Endodermal cell (in vitro differentiated cells): ENCODE data around the gene RGS6. TPM values are rescaled to one million over a fixed set of nuclear protein-coding genes. Genes with fewer than 3 reads are reported as not detected.

ENCODE experiments used
- DNase-seq: peaks from one replicate; pipeline ENCODE4 v3.0.0-alpha.2; 2017
- H3K27ac ChIP-seq: 2 replicates; pipeline ENCODE4 v1.5.1; 2013; ENCODE audit warnings: mild to moderate bottlenecking, low read depth, low read length, moderate library complexity
- H3K27me3 ChIP-seq: 2 replicates; pipeline ENCODE4 v1.6.1; 2013; ENCODE audit warnings: mild to moderate bottlenecking, low read length, moderate library complexity; ENCODE audit not compliant: insufficient read depth, control insufficient read depth, poor library complexity, severe bottlenecking
- H3K36me3 ChIP-seq: 2 replicates; pipeline ENCODE4 v1.7.0; 2013; ENCODE audit warnings: mild to moderate bottlenecking, low read length, moderate library complexity; ENCODE audit not compliant: control insufficient read depth, insufficient read depth
- H3K4me1 ChIP-seq: one replicate; pipeline ENCODE4 v1.7.0; 2013; ENCODE audit warnings: low read length; ENCODE audit not compliant: control insufficient read depth, insufficient read depth
- H3K4me3 ChIP-seq: 2 replicates; pipeline ENCODE4 v1.5.1; 2013; ENCODE audit warnings: mild to moderate bottlenecking, low read length, moderate library complexity
- H3K9ac ChIP-seq: 2 replicates; pipeline ENCODE4 v1.6.1; 2013; ENCODE audit warnings: mild to moderate bottlenecking, low read length, moderate library complexity; ENCODE audit not compliant: poor library complexity, severe bottlenecking; ENCODE audit errors: extremely low read depth
- H3K9me3 ChIP-seq: 2 replicates; pipeline ENCODE4 v1.6.1; 2013; ENCODE audit warnings: mild to moderate bottlenecking, low read length, moderate library complexity; ENCODE audit not compliant: control insufficient read depth
- H3K27ac Mint-ChIP-seq: 2 replicates; pipeline ENCODE4 v1.8.0; 2020; ENCODE audit warnings: mixed read lengths
- H3K27me3 Mint-ChIP-seq: 2 replicates; pipeline ENCODE4 v1.8.0; 2021; ENCODE audit warnings: mild to moderate bottlenecking, mixed read lengths; ENCODE audit not compliant: insufficient read depth
- H3K36me3 Mint-ChIP-seq: 2 replicates; pipeline ENCODE4 v1.8.0; 2020; ENCODE audit warnings: low read depth, mixed read lengths
- H3K4me1 Mint-ChIP-seq: 2 replicates; pipeline ENCODE4 v1.8.0; 2020; ENCODE audit warnings: mixed read lengths
- H3K4me3 Mint-ChIP-seq: 2 replicates; pipeline ENCODE4 v1.8.0; 2020; ENCODE audit warnings: mild to moderate bottlenecking, moderate library complexity, mixed read lengths
- H3K9me3 Mint-ChIP-seq: 2 replicates; pipeline ENCODE4 v1.8.0; 2020; ENCODE audit warnings: mild to moderate bottlenecking, mixed read lengths
- WGBS, 2 experiments: methylation state at CpG; one replicate each; pipeline versions ENCODE4 v1.1.5 to v1.1.7; 2013; ENCODE audit warnings: missing lambda C conversion rate in 2 of 2, mixed read lengths in 1 of 2; ENCODE audit not compliant: insufficient coverage in 1 of 2, insufficient read length in 1 of 2; 5-methylcytosine and 5-hydroxymethylcytosine counted together
- total RNA-seq, 2 donors: library from RNA; stranded (reverse); fragmentation: NEBNext Ultra II Directional in 1 of 2; extraction: Animal tissue kit (Norgen Biotek cat#: 25700) in 1 of 2; gene quantifications; 2 replicates in 1 of 2; 3 replicates in 1 of 2; pipeline ENCODE4 v1.2.1, GENCODE V29; 2021
- TF ChIP-seq, protein P1 (sequence below): fragments of 200-600 bp; sonication (generic); conservative IDR thresholded peaks from 2 replicates; pipeline ENCODE4 v1.5.0; 2021; ENCODE audit warnings: antibody characterized with exemption, mild to moderate bottlenecking

The RGS6 gene
- total RNA-seq, 2 donors from 2014 or later = 10.1 to 16.3 TPM

- WGBS, 2 experiments = 91 to 95% methylated on average over 5 to 8 of the region's 8 CpGs
Measured at GRCh38 chr14:72541546-72541945, 609.3 kb downstream of the RGS6 start.

DNA sequence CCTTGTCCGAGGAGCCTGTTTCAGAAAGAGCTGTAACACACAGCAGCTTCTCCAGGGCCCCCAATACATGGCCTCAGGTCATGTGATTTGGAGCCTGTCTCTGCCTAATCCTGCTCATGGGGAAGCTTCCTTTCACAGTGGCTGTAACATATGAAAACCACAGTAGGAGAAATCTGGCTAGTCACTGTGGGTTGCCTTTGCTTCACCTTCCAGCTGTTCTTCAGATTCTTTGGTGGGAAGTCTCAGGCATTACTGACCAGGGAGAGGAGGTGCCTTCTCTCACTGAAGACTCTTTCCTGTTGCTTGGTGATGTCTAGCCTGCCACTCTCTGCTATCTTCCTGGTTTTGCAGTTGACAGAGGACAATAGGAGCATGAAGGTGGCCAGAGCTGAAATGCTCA, 611.1 kb downstream of the RGS6 start:
- H3K27ac Mint-ChIP-seq = no peak overlapping the region
- Histone ChIP-seq H3K36me3 (no peaks in the 10 kb centered on the region), H3K4me3 (no peak overlapping the region), H3K9me3 (no peaks in the 10 kb centered on the region), H3K27ac (no peak overlapping the region), H3K4me1 (no peaks in the 10 kb centered on the region), H3K9ac (no peak overlapping the region), H3K27me3 (no peaks in the 10 kb centered on the region)
- DNase-seq = peak; percentile 10
- peaks cover 7% of the 10 kb centered on the region for H3K4me1 Mint-ChIP-seq
- TF ChIP-seq, protein P1, sequence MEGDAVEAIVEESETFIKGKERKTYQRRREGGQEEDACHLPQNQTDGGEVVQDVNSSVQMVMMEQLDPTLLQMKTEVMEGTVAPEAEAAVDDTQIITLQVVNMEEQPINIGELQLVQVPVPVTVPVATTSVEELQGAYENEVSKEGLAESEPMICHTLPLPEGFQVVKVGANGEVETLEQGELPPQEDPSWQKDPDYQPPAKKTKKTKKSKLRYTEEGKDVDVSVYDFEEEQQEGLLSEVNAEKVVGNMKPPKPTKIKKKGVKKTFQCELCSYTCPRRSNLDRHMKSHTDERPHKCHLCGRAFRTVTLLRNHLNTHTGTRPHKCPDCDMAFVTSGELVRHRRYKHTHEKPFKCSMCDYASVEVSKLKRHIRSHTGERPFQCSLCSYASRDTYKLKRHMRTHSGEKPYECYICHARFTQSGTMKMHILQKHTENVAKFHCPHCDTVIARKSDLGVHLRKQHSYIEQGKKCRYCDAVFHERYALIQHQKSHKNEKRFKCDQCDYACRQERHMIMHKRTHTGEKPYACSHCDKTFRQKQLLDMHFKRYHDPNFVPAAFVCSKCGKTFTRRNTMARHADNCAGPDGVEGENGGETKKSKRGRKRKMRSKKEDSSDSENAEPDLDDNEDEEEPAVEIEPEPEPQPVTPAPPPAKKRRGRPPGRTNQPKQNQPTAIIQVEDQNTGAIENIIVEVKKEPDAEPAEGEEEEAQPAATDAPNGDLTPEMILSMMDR = no peak
- WGBS, 2 experiments = 86 to 95% methylated on average over 1 of the region's 1 CpG
- H3K9me3 Mint-ChIP-seq = no peaks in the 10 kb centered on the region
- H3K36me3 Mint-ChIP-seq = no peaks in the 10 kb centered on the region
- H3K27me3 Mint-ChIP-seq = no peaks in the 10 kb centered on the region
- no peak overlapping the region for H3K4me3 Mint-ChIP-seq

More at GRCh38 chr14:72541546-72541945, 609.3 kb downstream of the RGS6 start:
- DNase-seq = peak; percentile 19
- no peaks in the 10 kb centered on the region for H3K9me3 ChIP-seq
- H3K36me3 ChIP-seq = no peaks in the 10 kb centered on the region
- no peaks in the 10 kb centered on the region for H3K27me3 ChIP-seq
- no peaks in the 10 kb centered on the region for H3K4me1 ChIP-seq
- no peak overlapping the region for H3K27ac ChIP-seq
- Mint-ChIP-seq H3K9me3 (no peaks in the 10 kb centered on the region), H3K4me3 (no peak overlapping the region), H3K36me3 (no peaks in the 10 kb centered on the region), H3K27ac (no peak overlapping the region), H3K4me1 (peaks cover 7% of the 10 kb centered on the region), H3K27me3 (no peaks in the 10 kb centered on the region)
- no peak overlapping the region for H3K9ac ChIP-seq
- TF ChIP-seq, protein P1 = no peak
- H3K4me3 ChIP-seq = no peak overlapping the region

- H3K9me3 Mint-ChIP-seq = no peaks in the 10 kb centered on the region
- TF ChIP-seq, protein P1 = no peak
- peak overlapping the region; percentile 17 for H3K27ac ChIP-seq
- H3K36me3 ChIP-seq = no peaks in the 10 kb centered on the region
- no peaks in the 10 kb centered on the region for H3K27me3 Mint-ChIP-seq
- no peak overlapping the region for H3K4me3 Mint-ChIP-seq
- H3K4me3 ChIP-seq = no peak overlapping the region
- H3K9me3 ChIP-seq = no peaks in the 10 kb centered on the region
- peaks cover 7% of the 10 kb centered on the region for H3K4me1 Mint-ChIP-seq
- no peak overlapping the region for H3K9ac ChIP-seq
- H3K27ac Mint-ChIP-seq = peak overlapping the region; percentile 36
- DNase-seq = peak; percentile 91
- no peaks in the 10 kb centered on the region for H3K27me3 ChIP-seq
- no peaks in the 10 kb centered on the region for H3K4me1 ChIP-seq
- no peaks in the 10 kb centered on the region for H3K36me3 Mint-ChIP-seq
- 31 to 64% methylated on average over 3 to 8 of the region's 8 CpGs for WGBS, 2 experiments
Measured at GRCh38 chr14:72544615-72545387, 612.6 kb downstream of the RGS6 start.
